ENCODE results near the gene PPP1R16B.

DNA sequence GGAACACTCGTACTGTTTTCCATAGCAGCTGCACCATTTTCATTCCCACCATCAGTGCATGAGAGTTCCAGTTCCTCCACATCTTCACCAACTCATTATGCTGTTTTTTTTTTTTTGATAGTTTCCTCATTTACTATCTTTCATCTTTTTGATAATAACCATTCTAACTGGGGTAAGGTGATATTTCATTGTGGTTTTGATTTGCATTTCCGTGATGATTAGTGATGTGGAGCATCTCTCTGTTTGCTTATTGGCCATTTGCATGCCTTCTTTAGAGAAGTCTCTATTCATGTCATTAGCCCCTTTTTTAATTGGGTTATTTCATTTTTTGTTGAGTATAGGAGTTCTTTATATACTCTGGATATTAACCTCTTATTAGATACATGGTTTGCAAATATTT lies 31.3 kb upstream of the PPP1R16B start:
- TF ChIP-seq, protein P1, sequence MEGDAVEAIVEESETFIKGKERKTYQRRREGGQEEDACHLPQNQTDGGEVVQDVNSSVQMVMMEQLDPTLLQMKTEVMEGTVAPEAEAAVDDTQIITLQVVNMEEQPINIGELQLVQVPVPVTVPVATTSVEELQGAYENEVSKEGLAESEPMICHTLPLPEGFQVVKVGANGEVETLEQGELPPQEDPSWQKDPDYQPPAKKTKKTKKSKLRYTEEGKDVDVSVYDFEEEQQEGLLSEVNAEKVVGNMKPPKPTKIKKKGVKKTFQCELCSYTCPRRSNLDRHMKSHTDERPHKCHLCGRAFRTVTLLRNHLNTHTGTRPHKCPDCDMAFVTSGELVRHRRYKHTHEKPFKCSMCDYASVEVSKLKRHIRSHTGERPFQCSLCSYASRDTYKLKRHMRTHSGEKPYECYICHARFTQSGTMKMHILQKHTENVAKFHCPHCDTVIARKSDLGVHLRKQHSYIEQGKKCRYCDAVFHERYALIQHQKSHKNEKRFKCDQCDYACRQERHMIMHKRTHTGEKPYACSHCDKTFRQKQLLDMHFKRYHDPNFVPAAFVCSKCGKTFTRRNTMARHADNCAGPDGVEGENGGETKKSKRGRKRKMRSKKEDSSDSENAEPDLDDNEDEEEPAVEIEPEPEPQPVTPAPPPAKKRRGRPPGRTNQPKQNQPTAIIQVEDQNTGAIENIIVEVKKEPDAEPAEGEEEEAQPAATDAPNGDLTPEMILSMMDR (IDR thresholded peaks at IDR 0.05): no peak
- no peak for TF ChIP-seq POLR2A (IDR thresholded peaks at IDR 0.05)

Data from prostate gland (tissue), 2 donors.